NCI-H1417 treated with DMSO at 0.1 percent for 48 hours (cell line): Measurements from ENCODE around the gene CES4A.

Experiments used
- DNase-seq: peaks from one replicate; lab custom pipeline; 2025; lab: John Stamatoyannopoulos, UW

Gene CES4A

GRCh38 chr16:67053767-67054334 is 65.5 kb downstream of the CES4A start:
- no peak for DNase-seq

- DNase-seq = no peak
These were observed 66.5 kb downstream of the CES4A start for GRCh38 chr16:67054901-67055300.

- DNase-seq = no peak
These were observed 67.5 kb downstream of the CES4A start for GRCh38 chr16:67055712-67056487.
